Measurements from ENCODE around the gene TMEM161A. TPM values are rescaled to one million over a fixed set of nuclear protein-coding genes. Genes with fewer than 3 reads are reported as not detected.

Gene TMEM161A
- total RNA-seq, 1 donor from 2014 or later: 16.2 TPM

DNA sequence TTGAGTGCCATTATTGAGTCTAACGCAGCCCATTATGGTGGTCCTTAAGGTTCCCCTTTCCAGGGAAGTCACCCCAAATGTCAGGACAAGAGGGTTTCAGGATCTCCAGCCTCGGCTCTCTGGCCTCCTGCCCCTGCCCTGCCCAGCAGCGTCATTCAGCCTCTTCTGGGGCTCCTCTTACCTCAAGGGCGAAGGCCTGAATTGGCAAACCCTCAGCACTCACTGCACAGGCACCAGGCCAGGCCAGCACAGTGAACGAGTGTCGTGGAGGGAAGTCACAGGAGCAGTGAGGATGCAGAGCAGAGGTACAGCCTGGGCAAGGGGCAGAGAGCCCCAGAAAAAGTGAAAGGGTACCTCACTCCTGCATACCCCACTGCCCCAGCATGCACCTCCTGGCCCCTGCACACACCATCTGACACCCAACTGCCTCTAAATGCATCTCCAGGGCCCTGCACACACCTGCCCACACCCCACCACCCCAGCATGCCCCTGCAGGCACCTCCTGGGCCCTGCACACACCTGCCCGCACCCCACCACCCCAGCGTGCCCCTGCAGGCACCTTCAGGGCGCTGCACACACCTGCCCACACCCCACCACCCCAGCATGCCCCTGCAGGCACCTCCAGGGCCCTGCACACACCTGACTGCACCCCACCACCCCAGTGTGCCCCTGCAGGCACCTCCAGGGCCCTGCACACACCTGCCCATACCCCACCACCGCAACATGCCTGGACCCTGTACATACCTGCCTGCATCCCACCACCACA lies 54.7 kb downstream of the TMEM161A start:
- no peak for DNase-seq
- TF ChIP-seq, protein P1, sequence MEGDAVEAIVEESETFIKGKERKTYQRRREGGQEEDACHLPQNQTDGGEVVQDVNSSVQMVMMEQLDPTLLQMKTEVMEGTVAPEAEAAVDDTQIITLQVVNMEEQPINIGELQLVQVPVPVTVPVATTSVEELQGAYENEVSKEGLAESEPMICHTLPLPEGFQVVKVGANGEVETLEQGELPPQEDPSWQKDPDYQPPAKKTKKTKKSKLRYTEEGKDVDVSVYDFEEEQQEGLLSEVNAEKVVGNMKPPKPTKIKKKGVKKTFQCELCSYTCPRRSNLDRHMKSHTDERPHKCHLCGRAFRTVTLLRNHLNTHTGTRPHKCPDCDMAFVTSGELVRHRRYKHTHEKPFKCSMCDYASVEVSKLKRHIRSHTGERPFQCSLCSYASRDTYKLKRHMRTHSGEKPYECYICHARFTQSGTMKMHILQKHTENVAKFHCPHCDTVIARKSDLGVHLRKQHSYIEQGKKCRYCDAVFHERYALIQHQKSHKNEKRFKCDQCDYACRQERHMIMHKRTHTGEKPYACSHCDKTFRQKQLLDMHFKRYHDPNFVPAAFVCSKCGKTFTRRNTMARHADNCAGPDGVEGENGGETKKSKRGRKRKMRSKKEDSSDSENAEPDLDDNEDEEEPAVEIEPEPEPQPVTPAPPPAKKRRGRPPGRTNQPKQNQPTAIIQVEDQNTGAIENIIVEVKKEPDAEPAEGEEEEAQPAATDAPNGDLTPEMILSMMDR (IDR thresholded peaks at IDR 0.05; ENCODE audit: partially characterized antibody, unreplicated experiment): no peak
- H3K4me3 Mint-ChIP-seq (ENCODE audit: unreplicated experiment): no peak overlapping the region
- peaks cover 9% of the 10 kb centered on the region for H3K27me3 Mint-ChIP-seq (ENCODE audit: unreplicated experiment)
- H3K4me1 Mint-ChIP-seq (ENCODE audit: low read depth, unreplicated experiment): peaks cover 6% of the 10 kb centered on the region
- no peaks in the 10 kb centered on the region for H3K9me3 Mint-ChIP-seq (ENCODE audit: unreplicated experiment)
- H3K27ac Mint-ChIP-seq (ENCODE audit: unreplicated experiment): no peak overlapping the region
- H3K36me3 Mint-ChIP-seq (ENCODE audit: unreplicated experiment): no peaks in the 10 kb centered on the region

DNA sequence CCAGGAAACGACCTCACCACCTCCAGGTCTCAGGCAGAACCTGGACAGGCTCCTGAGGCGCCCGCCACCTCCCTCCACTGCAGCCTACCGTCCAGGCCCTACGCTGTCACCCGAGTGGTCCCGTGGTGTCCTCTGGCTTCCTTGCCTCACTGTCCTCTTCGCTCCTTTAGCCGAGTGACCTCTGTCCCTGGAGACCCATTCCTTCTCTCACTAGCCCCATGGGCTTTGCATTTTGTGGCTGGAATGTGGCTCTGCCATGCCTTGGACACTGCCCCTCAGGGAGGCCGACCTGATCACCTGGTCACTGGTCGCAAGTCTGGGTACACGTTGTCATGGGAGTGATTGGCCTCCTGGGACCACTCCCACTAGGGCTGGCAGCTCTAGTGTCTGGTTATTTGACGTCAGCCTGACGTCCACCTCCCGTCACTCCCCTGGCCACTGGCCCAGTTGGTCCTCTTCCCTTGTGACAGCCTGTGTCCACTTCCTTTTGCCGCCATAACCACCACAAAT lies 56.6 kb downstream of the TMEM161A start:
- Mint-ChIP-seq H3K27me3 (ENCODE audit: unreplicated experiment) (peaks cover 11% of the 10 kb centered on the region), H3K4me3 (ENCODE audit: unreplicated experiment) (no peak overlapping the region), H3K9me3 (ENCODE audit: unreplicated experiment) (no peaks in the 10 kb centered on the region), H3K4me1 (ENCODE audit: low read depth, unreplicated experiment) (peaks cover 6% of the 10 kb centered on the region), H3K36me3 (ENCODE audit: unreplicated experiment) (no peaks in the 10 kb centered on the region), H3K27ac (ENCODE audit: unreplicated experiment) (no peak overlapping the region)
- DNase-seq: no peak
- TF ChIP-seq, protein P1 (IDR thresholded peaks at IDR 0.05; ENCODE audit: partially characterized antibody, unreplicated experiment): no peak

DNA sequence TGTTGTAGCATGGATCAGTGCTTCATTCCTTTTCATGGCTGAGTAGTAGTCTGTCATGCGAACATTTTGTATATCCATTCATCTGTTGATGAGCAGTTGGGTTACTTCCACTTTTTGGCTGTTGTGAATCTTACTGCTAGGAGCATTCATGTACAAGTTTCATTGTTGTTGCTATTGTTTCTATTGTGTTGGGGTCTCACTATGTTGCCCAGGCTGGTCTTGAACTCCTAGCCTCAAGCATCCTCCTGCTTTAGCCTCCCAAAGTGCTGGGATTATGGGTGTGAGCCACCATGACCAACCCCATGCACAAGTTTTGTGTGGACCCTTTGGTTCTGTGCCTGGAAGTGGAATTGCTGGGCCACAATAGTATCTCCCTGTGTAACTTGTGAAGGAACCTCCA lies 58.7 kb downstream of the TMEM161A start:
- H3K36me3 Mint-ChIP-seq (ENCODE audit: unreplicated experiment): no peaks in the 10 kb centered on the region
- TF ChIP-seq, protein P1 (IDR thresholded peaks at IDR 0.05; ENCODE audit: partially characterized antibody, unreplicated experiment): no peak

DNA sequence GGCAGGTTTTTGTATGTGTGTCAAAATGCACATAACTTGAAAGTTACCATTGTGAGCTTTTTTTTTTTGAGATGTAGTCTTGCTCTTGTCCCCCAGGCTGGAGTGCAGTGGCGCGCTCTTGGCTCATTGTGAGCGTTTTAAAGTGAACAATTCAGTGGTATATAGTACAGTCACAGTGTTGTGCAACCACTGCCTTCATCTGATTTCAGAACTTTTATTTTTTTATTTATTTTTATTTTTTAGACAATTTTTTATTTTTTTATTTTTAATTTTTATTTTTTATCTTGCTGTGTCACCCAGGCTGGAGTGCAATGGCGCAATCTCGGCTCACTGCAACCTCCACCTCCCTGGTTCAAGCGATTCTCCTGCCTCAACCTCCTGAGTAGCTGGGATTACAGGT lies 59.5 kb downstream of the TMEM161A start:
- TF ChIP-seq, protein P1 (IDR thresholded peaks at IDR 0.05; ENCODE audit: partially characterized antibody, unreplicated experiment): no peak
- Mint-ChIP-seq H3K4me1 (ENCODE audit: low read depth, unreplicated experiment) (peaks cover 13% of the 10 kb centered on the region), H3K27me3 (ENCODE audit: unreplicated experiment) (peaks cover 10% of the 10 kb centered on the region), H3K4me3 (ENCODE audit: unreplicated experiment) (no peak overlapping the region), H3K27ac (ENCODE audit: unreplicated experiment) (no peak overlapping the region), H3K9me3 (ENCODE audit: unreplicated experiment) (no peaks in the 10 kb centered on the region), H3K36me3 (ENCODE audit: unreplicated experiment) (no peaks in the 10 kb centered on the region)
- DNase-seq: no peak

More for the DNA sequence above, 58.7 kb downstream of the TMEM161A start:
- Mint-ChIP-seq H3K4me3 (ENCODE audit: unreplicated experiment) (no peak overlapping the region), H3K9me3 (ENCODE audit: unreplicated experiment) (no peaks in the 10 kb centered on the region), H3K27me3 (ENCODE audit: unreplicated experiment) (peaks cover 11% of the 10 kb centered on the region), H3K27ac (ENCODE audit: unreplicated experiment) (no peak overlapping the region), H3K4me1 (ENCODE audit: low read depth, unreplicated experiment) (peaks cover 9% of the 10 kb centered on the region)
- no peak for DNase-seq

DNA sequence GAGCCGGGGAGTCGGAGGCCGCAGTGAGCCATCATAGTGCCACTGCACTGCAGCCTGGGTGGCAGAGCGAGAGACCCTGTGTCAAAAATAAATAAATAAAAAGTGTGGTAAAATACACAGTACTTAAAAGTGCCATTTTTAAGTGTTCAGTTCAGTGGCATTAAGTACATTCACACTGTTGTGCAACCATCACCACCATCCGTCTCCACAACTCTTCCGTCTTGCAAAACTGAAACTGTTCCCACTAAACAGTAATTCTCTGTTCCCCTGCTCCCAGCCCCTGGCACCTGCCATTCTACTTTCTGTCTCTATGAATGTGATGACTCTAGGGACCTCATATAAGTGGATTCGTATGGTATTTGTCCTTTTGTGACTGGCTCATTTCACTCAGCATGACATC lies 61.2 kb downstream of the TMEM161A start:
- Mint-ChIP-seq H3K36me3 (ENCODE audit: unreplicated experiment) (no peaks in the 10 kb centered on the region), H3K4me1 (ENCODE audit: low read depth, unreplicated experiment) (peaks cover 12% of the 10 kb centered on the region), H3K27me3 (ENCODE audit: unreplicated experiment) (peaks cover 6% of the 10 kb centered on the region), H3K9me3 (ENCODE audit: unreplicated experiment) (peaks cover under 1% of the 10 kb centered on the region), H3K4me3 (ENCODE audit: unreplicated experiment) (no peak overlapping the region), H3K27ac (ENCODE audit: unreplicated experiment) (no peak overlapping the region)
- TF ChIP-seq, protein P1 (IDR thresholded peaks at IDR 0.05; ENCODE audit: partially characterized antibody, unreplicated experiment): no peak
- no peak for DNase-seq
